Fibroblast of skin of left biceps (primary cell): ENCODE data around the gene TCTN3.
"Not testable (repeated sequence)": the region's sequence is repeated elsewhere in the genome, so short reads cannot be mapped to it uniquely, and the experiment has no call there.

ENCODE experiments used
- DNase-seq, 2 experiments: peaks; one replicate each; pipeline ENCODE4 v3.0.0-alpha.2; 2013; ENCODE audit warnings: low read depth in 2 of 2

The TCTN3 gene

GRCh38 chr10:95683966-95684365 is 9.8 kb downstream of the TCTN3 start:
- no peak for DNase-seq

- DNase-seq: no peak
Observed at GRCh38 chr10:95675403-95676116, 18.2 kb downstream of the TCTN3 start.

GRCh38 chr10:95674643-95675042 is 19.1 kb downstream of the TCTN3 start:
- DNase-seq: no peak

GRCh38 chr10:95672641-95673040 is 21.1 kb downstream of the TCTN3 start:
- not testable (repeated sequence) for DNase-seq

GRCh38 chr10:95664543-95664942 is 29.2 kb downstream of the TCTN3 start:
- DNase-seq: no peak

GRCh38 chr10:95663496-95663895 is 30.2 kb downstream of the TCTN3 start:
- no peak for DNase-seq

GRCh38 chr10:95661818-95662217 is 31.9 kb downstream of the TCTN3 start:
- DNase-seq: no peak

GRCh38 chr10:95660283-95660682 is 33.4 kb downstream of the TCTN3 start:
- DNase-seq: no peak

- DNase-seq: no peak
Observed at GRCh38 chr10:95657250-95657649, 36.5 kb downstream of the TCTN3 start.

- DNase-seq: peak; percentile 75 to 81
Observed at GRCh38 chr10:95656291-95657164, 37.2 kb downstream of the TCTN3 start, which contains the start of gene ALDH18A1. Gene ALDH18A1 (minus strand): TSS chr10:95656711. CDS start chr10:95653377, 3,334 bp downstream.

GRCh38 chr10:95655571-95656290 is 38.0 kb downstream of the TCTN3 start:
- no peak for DNase-seq

- no peak for DNase-seq
Observed at GRCh38 chr10:95653895-95654294, 39.8 kb downstream of the TCTN3 start.

GRCh38 chr10:95651346-95652060 is 42.2 kb downstream of the TCTN3 start:
- DNase-seq: peak in 1 of 2 experiments; percentile 18

GRCh38 chr10:95650232-95650631 is 43.5 kb downstream of the TCTN3 start:
- no peak for DNase-seq

- no peak for DNase-seq
Observed at GRCh38 chr10:95648138-95648537, 45.6 kb downstream of the TCTN3 start.

- DNase-seq: no peak
Observed at GRCh38 chr10:95646160-95646559, 47.6 kb downstream of the TCTN3 start.

- no peak for DNase-seq
Observed at GRCh38 chr10:95644901-95645300, 48.8 kb downstream of the TCTN3 start.

GRCh38 chr10:95640891-95641315 is 52.8 kb downstream of the TCTN3 start:
- no peak for DNase-seq

- DNase-seq: no peak
Observed at GRCh38 chr10:95637911-95638310, 55.8 kb downstream of the TCTN3 start.

- no peak for DNase-seq
Observed at GRCh38 chr10:95637140-95637539, 56.6 kb downstream of the TCTN3 start.

- DNase-seq: no peak
Observed at GRCh38 chr10:95635319-95635733, 58.4 kb downstream of the TCTN3 start.
